Measurements from ENCODE around the gene CCL14.

The CCL14 gene

DNA sequence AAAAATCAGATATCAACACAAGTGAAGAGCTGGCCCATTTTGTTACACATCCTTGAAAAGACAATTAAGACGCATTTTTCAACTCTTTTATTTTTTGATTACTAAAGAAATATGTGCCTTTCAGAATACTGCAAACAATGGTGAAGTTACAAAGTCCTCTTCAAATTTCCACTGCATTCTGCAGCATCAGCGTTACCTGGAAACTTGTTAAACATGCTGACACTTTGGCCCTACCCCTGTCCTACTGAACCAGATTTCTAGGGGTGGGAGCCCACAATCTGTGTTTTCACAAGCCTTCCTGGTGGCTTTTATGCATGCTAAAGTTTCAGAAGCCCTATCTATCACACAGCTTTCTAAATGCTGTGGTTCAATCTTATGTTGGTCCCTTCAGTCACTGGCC, 4.5 kb upstream of the CCL14 start:
- in situ Hi-C loops (cut with MboI; ENCODE audit: low sequenced_read_pairs) = no loop called here

DNA sequence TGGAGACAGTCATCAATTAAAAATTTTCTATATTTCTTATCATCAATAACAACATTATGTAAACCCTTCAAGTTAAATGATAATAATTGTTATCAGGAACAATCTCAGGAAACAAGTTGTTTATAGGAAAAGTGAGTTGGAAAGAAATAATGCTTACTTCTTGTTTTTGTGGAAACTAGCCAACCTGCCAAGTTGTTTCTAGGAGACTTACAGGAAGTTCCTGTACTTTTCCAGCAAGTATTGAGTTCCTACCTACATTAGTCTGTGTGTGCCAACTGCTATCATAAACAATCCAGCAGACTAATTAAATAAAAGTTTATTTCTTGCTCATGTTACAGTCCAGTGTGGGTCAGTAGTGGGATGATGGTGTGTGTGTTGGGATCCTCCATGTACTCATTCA, 1.6 kb upstream of the CCL14 start:
- in situ Hi-C loops (cut with MboI; ENCODE audit: low sequenced_read_pairs) = no loop called here

DNA sequence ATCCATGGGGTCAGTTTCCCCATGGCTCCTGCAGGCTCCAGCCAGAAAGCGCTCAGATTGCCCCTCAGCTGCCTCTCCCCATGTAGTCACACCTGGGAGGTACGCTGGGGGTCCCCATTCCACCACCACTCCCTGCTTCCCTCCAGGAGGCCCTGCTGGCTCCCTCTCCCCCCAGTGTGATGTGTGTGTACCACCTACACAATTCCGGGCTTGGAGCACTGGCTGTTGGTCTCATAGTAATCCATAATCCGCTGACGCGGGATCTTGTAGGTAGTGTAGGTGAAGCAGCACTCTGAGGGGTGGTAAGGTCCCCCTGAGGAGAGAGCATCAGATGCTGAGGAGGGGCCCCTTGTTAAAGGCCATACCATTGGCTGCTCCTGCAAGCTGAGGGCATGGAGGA, 2.4 kb downstream of the CCL14 start:
- in situ Hi-C loops (cut with MboI; ENCODE audit: low sequenced_read_pairs) = no loop called here

DNA sequence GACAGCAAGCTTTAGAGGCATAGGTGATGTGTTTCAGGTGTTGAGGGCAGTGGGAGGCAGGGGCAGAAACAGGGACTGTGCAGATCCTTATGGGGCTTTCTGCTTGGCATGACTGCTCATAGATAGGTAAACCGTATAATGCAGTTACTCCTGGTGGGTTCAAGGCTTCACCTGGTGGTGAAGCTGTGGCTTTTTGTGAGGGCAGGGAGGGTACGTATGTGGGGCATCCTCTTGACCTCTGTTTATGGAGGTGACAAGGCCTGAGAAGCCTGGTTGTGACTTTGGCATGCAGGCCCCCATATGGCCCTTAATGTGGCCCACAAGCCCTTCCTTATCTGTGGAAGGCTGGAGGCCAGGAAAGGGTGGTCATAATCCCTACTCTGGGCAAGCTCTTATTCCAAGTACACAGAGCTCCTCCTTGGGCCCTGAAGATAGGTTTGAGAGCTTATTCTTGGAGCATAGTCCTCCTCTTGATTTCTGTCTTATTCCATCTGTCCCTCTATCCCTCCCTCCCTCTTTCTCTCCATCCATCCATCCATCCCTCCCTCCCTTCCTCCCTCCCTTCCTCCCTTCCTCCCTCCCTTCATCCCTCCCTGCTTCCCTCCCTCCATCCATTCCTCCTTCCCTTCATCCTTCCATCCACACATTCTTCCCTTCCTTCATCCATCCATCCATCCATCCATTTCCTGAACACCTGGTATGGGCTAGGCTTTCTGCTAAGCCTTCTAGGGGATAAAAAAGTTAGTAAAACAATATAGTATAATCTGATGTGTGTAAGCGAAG, 3.9 kb downstream of the CCL14 start:
- in situ Hi-C loops (cut with MboI; ENCODE audit: low sequenced_read_pairs) = no loop called here

DNA sequence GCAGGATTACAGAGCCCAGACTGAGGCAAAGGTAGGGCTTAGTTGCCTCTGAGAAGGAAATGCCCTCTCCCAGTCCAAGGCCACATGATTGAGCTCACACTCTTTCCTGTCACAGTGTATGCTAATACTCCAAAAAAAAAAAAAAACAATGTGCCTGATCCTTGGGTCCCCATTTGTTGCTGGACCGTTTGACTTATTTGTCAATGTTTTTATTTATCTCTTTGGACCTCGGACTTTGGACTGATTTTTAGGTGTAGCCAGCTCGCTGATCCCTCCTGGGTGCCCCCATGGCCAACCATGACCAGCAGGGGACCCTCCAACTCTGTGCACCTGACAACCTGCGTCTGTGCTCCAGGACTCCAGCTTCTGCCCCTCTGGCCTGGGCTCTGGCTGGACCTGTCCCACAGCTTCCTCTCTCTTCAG, 4.6 kb downstream of the CCL14 start:
- in situ Hi-C loops (cut with MboI; ENCODE audit: low sequenced_read_pairs) = no loop called here

DNA sequence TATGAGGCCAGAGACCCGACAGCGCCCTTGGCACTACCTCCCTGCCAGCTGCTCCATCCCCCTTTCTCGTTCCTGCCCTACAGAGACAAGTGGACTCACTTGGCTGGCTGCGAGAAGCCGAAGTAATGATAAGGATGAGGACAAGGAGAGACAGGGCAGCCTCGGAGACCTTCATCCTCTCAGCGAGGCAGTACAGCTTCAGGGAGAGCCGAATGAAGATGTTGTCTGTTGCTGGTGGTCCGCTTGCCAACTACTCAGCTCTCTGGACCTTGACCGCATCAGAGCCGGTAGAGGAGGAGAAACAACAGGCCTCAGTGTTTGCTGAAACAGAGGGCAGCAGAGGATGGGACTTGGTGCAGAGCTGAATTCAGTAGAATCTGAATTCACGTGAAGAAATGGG, 5.3 kb downstream of the CCL14 start, which contains the start of gene CCL16:
TSS of gene CCL16 (minus strand) at position 252 of the 400 bp plus-strand sequence. CDS start at position 175, 77 bp downstream.
- in situ Hi-C loops (cut with MboI; ENCODE audit: low sequenced_read_pairs) = no loop called here

DNA sequence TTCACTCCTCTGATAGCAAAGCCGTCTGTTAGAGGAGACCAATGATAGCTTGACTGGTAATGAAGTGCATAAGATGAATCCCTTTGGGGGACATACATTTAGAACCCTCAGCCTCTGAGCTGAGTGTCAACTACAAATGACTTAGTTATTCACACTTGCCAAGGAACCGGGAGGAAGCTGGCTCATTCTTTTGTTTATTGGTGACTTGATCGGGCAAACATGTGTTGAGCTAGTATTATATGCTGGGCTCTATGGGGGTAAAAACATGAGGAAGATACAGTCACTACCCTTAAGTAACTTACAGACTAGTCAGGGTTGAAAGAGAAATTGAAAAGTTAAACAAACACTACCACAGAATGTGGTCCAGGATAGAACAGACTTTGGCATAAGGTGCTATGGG, 8.2 kb downstream of the CCL14 start:
- in situ Hi-C loops (cut with MboI; ENCODE audit: low sequenced_read_pairs) = no loop called here

DNA sequence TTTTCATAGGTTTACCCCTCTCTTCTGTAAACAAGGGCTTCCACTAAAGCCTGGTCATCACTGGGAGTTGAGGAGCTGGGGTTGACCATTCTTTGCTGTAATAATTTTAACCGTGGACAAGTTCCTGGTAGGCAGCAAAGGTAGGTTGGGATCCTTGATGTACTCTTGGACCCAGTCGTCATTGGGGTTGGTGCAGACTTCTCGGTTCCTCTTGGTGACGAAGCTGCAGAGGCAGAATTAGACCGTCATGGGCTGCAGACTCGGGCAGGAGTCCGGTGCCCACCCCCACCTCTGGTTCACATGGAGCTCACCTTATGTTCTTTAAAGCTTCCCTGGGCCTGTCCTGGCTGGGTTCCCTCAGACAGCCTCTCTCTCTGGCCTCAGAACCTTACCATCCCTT, 9.0 kb downstream of the CCL14 start:
- in situ Hi-C loops (cut with MboI; ENCODE audit: low sequenced_read_pairs) = no loop called here

DNA sequence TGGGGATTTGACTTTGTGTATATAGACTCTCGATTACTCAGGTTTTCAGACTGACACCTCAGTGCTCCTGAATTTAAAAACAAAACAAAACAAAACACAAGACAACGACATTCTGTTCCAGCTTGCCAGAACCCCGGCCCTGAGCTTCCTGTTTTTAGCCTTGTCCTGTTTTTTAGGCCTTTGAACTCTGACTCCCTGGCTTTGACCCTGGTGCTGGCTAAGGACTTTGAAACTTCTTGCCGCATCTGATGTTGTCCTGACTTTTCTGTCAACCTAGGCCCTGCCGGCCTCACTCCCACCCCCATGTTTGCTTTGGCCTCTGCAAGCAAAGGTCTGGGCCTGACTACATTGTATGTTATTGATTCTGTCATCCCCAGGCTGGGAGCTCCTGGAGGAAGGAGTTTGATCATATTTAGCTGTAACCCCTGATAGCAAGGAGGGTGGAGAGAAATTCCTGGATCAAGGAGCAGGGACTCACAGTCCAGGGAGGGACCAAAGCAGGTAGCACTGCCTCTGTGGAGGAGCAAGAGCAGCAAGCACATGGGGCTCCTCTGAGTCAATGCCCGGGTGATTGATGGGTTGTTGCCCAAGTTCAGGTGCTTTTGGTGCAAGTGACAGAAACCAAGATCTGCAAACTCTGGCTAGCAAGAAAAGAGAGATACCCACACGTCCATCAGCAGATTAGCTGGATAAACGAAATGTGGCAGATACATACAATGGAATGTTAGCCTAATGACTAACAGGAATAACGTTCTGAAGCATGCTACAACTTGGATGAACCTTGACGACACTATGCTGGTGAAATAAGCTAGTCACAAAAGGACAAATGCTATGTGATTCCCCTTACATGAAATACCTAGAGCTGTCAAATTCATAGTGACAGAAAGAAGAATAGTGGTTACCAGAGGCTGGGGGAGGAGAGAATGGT, 12.9 kb downstream of the CCL14 start:
- in situ Hi-C loops (cut with MboI; ENCODE audit: low sequenced_read_pairs) = no loop called here

DNA sequence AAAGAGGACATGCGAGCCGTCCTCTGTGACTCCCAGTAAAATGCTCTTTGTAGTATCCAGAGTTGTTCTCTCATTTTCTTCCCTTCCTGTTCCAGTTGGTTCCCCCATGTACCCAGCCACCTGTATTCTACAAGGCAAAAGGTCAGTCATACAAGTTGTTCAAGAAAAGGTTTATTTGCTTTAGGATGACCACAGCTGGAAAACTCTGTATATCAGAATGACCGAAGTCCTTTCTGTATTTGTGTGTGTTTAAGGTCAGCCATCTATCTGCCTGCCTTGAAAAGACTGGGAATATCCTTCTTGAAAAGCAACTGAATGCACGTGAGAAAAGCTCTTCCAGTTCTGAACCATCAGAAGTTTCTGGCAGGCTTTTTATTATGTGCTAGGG, 13.6 kb downstream of the CCL14 start:
- in situ Hi-C loops (cut with MboI; ENCODE audit: low sequenced_read_pairs) = no loop called here

DNA sequence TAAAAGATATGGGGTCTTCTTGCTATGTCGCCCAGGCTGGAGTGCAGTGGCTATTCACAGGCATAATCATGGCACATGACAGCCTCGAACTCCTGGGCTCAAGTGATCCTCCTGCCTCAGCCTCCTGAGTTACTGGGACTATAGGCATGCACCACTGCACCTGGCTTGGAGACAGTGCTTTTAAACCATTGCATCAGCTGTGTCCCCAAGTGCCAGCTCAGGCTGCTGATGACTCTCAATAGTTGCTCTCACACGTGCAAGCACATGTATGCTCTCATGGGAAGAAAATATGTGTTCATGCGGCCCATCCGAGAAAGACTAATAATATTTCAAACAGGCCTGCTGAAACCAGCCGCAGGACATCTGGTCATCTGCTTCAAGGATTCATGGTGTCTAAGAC, 14.0 kb downstream of the CCL14 start:
- in situ Hi-C loops (cut with MboI; ENCODE audit: low sequenced_read_pairs) = no loop called here

DNA sequence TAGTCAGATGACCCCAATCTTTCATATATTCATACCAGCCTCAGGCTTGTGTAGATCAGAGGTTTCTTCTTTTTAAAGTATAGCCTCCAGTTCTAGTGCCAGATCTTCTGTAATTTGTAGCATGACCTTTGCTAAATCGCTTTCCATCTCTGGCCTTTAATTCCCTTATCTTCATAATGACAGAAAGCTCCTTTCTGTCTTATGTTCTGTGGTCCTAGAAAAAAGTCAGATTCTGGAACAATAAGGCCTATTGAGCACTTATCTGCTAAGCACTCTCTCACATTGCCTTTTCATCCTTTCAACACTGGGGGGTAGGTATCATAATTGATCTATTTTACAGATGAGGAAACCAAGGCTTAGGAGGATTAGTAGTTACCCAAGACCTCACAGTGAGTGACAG, 14.5 kb downstream of the CCL14 start:
- in situ Hi-C loops (cut with MboI; ENCODE audit: low sequenced_read_pairs) = no loop called here

DNA sequence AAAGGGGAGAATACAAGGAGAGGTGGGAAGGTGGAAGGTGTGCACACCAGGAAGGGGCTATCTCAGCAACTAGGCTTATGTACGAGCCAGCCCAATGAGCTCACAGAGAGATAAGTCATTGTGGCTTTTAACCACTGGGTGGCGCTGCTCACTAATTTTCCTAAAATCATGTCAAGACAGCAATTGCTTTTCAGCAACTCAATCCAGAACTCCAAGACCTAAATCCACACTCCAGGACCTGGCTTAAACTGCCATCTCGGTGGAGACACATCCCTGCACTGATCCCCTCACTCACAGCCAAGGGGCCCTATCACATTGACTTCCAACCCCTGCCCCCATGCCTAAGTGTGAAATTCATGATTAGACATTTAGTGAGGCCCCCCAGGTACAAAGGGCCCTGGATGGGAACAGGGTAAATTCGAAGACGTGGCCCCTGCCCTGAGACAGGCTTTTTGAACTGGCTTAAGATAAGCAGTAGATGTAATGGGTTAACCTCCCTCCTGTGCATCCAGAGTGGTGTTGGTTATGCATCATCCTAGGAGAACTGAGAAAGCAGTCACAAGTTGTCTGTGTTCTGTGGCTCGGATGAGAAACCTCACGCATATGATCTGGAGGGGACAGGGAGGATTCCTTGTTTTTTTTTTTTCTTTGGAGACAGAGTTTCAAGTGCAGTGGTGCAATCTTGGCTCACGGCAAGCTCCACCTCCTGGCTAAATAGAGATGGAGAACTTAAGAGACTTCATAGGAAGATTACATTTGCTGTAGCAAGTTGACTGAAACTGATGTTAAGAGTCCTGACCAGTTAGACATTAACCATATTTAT, 16.8 kb downstream of the CCL14 start:
- in situ Hi-C loops (cut with MboI; ENCODE audit: low sequenced_read_pairs) = no loop called here

DNA sequence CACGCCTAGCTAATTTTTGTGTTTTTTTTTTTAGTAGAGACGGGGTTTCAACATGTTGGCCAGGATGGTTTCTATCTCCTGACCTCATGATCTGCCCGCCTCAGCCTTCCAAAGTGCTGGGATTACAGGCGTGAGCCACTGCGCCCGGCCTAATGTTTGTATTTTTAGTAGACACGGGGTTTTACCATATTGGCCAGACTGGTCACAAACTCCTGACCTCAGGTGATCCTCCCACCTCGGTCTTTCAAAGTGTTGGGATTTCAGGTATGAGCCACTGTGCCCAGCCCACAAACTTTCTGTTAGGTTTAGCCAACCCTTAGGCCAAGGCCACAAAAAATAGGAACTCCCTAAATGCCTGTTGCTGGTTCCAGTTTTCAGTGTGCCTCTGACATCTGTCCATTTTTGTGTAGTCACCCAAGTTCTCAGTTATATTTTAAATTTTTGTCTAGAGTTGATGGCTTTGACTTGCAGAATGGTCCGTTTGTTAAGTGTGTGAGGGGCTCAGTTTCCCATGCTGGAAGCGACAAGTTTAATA, 17.9 kb downstream of the CCL14 start:
- in situ Hi-C loops (cut with MboI; ENCODE audit: low sequenced_read_pairs) = no loop called here

DNA sequence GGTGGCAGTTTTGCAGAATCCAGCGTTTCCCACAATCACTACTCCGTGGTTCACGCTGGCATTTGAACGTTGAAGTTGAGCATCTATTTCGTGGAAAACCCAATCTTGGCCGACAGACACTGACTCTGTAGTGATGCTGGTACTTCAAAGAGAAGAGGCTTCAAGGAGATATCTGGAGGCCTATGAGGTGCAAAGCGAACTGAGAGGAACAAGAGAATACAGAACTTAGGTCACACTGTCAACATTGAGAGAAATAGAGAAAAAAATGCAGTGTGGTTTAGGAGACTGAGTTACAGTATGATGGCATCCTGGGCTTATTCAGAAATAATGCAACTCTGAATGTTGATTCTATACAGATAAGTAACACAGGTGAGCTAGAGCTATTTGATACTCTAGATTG, 21.3 kb downstream of the CCL14 start:
- in situ Hi-C loops (cut with MboI; ENCODE audit: low sequenced_read_pairs) = no loop called here

DNA sequence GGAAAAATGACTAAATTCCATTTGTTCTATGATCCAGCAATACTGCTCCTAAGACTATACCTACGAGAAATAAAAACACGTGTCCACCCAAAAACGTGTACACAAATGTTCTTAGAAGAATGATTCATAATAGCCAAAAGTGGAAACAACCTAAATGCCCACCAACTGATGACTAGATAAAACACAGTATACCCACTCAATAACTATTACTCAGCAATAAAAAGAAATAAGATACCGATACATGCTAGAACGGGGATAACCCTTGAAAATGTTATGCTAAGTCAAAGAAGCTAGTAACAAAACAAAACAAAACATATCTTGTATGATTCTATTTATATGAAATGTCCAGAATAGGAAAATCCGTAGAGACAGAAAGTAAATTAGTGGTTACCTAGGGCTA, 22.9 kb downstream of the CCL14 start:
- in situ Hi-C loops (cut with MboI; ENCODE audit: low sequenced_read_pairs) = no loop called here

DNA sequence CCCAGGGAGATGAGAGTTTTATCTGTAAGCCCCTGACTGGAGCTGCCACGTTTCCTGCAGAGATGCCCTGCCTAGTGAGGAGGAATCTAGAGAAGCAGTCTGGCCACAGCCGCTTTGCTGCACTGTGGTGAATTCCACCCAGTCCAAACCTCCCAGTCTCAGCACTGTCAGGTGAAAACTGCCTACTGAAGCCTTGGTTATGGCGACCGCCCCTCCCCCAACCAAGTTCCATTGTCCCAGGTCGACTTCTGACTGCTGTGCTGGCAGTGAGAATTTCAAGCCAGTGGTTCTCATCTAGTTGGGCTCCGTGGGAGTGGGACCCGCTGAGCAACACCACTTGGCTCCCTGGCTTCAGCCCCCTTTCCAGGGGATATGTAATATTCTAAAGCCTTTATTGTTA, 32.8 kb downstream of the CCL14 start:
- in situ Hi-C loops (cut with MboI; ENCODE audit: low sequenced_read_pairs) = no loop called here

DNA sequence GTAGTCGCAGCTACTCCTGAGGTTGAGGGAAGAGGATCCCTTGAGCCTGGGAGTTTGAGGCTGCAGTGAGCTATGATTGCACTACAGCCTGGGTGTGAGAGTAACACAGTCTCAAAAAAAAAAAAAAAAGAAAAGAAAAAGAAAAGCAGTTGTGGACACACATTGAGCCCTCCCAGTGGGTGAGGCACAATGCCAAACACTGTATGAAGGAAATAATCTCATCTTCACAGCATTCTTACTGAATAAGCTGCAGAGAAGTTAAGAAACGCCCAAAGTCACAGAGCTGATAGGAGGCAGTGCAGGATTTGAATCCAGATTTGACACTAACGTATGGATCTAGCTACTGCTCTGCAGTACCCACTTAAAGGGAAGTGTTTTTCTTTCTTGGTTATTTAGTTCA, 37.1 kb downstream of the CCL14 start:
- in situ Hi-C loops (cut with MboI; ENCODE audit: low sequenced_read_pairs) = no loop called here

DNA sequence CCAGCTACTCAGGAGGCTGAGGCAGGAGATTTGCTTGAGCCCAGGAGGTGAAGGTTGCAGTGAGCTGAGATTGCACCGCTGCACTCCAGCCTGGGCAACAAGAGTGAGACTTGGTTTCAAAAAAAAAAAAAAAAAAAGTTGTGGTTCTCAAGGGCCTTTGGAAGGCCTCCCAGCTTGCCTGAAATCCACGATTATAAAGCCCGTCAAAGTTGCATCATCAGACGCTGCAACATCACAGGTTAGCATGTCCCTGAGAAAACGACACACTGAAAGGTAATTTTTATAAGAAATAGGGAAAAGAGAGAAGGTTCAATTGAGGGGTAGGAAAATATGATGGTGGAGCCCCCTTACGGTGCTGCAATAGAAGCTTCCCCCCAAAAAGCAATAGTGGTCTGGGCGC, 38.4 kb downstream of the CCL14 start:
- in situ Hi-C loops (cut with MboI; ENCODE audit: low sequenced_read_pairs) = no loop called here

DNA sequence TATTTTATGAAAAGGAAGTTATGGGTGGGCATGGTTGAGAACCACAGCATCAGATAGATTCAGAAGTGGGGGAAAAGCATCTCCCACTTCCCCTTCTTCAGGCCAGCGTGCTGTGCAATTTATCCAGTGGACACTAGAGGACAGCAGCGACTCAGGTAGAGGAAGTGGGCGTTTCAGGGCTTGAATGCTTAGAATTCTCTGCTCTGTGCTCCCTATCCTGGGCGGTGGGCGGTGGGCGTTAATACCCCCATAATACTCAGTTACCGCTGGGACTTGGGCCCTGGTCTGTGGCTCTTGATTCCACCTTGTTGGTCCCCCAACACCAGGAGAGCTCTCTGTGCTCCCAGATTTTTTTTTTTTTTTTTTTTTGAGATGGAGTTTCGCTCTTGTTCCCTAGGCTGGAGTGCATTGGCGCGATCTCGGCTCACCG, 39.4 kb downstream of the CCL14 start:
- in situ Hi-C loops (cut with MboI; ENCODE audit: low sequenced_read_pairs) = no loop called here

DNA sequence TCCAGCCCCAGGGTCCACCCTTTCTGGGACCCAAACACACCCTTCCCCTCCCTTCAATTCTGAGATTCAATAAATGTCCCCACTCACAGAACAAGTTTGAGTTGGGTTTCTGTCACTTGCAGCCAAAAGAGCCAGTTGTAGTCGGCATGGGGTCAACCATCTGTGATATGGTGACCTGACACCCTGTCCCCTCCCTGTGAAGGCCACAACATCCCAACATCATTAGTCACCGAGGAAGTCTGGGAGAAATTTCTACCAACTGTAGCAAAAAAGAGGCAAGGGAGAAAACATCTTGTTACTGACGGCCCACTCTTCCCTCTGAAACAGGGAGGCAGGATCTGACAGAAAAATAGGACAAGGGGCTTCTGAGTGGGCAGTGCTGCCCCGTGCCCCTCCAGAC, 42.4 kb downstream of the CCL14 start:
- in situ Hi-C loops (cut with MboI; ENCODE audit: low sequenced_read_pairs) = no loop called here
